ENCODE measurements around the gene UAP1.

The UAP1 gene

GRCh38 chr1:162561616-162562469, at the start of gene UAP1:
TSS of gene UAP1 (plus strand) at chr1:162561722. CDS start at chr1:162566069, 4,347 bp downstream.
- Histone ChIP-seq H3K36me3 (ENCODE audit: control insufficient read depth in 2 of 2, insufficient read depth in 2 of 2, low read length in 2 of 2) (peaks cover 8 to 9% of the 10 kb centered on the region in 2 donors), H3K4me3 (ENCODE audit: low read length in 2 of 2) (peak within 1 kb of the TSS; percentile 90 to 92), H3K27ac (ENCODE audit: low read depth in 2 of 2, low read length in 2 of 2) (peak within 1 kb of the TSS; percentile 98 to 99), H3K9me3 (ENCODE audit: control insufficient read depth in 2 of 2, low read length in 2 of 2) (no peaks in the 10 kb centered on the region), H3K27me3 (ENCODE audit: control insufficient read depth in 2 of 2, insufficient read depth in 2 of 2, low read length in 2 of 2) (no peaks in the 10 kb centered on the region), H3K4me1 (ENCODE audit: control insufficient read depth in 2 of 2, insufficient read depth in 2 of 2, low read length in 2 of 2) (peaks cover 10 to 32% of the 10 kb centered on the region in 2 donors), H3K9ac (ENCODE audit: low read depth in 1 of 2, low read length in 2 of 2) (peak within 1 kb of the TSS; percentile 91 to 100)

- no peaks in the 10 kb centered on the region for H3K27me3 ChIP-seq (ENCODE audit: control insufficient read depth in 2 of 2, insufficient read depth in 2 of 2, low read length in 2 of 2)
- no peak overlapping the region for H3K27ac ChIP-seq (ENCODE audit: low read depth in 2 of 2, low read length in 2 of 2)
- H3K9ac ChIP-seq (ENCODE audit: low read depth in 1 of 2, low read length in 2 of 2), result no peak overlapping the region
- H3K4me1 ChIP-seq (ENCODE audit: control insufficient read depth in 2 of 2, insufficient read depth in 2 of 2, low read length in 2 of 2), result peaks cover 0 to 3% of the 10 kb centered on the region in 2 donors
- peaks cover 30 to 32% of the 10 kb centered on the region in 2 donors for H3K36me3 ChIP-seq (ENCODE audit: control insufficient read depth in 2 of 2, insufficient read depth in 2 of 2, low read length in 2 of 2)
- no peaks in the 10 kb centered on the region for H3K9me3 ChIP-seq (ENCODE audit: control insufficient read depth in 2 of 2, low read length in 2 of 2)
- no peak overlapping the region for H3K4me3 ChIP-seq (ENCODE audit: low read length in 2 of 2)
Measured at GRCh38 chr1:162527314-162527713, 34.2 kb upstream of the UAP1 start.

- Histone ChIP-seq H3K9ac (ENCODE audit: low read depth in 1 of 2, low read length in 2 of 2) (no peak overlapping the region), H3K36me3 (ENCODE audit: control insufficient read depth in 2 of 2, insufficient read depth in 2 of 2, low read length in 2 of 2) (peaks cover 7 to 8% of the 10 kb centered on the region in 2 donors), H3K9me3 (ENCODE audit: control insufficient read depth in 2 of 2, low read length in 2 of 2) (no peaks in the 10 kb centered on the region), H3K4me3 (ENCODE audit: low read length in 2 of 2) (no peak overlapping the region), H3K4me1 (ENCODE audit: control insufficient read depth in 2 of 2, insufficient read depth in 2 of 2, low read length in 2 of 2) (peaks cover 0 to 3% of the 10 kb centered on the region in 2 donors), H3K27ac (ENCODE audit: low read depth in 2 of 2, low read length in 2 of 2) (no peak overlapping the region), H3K27me3 (ENCODE audit: control insufficient read depth in 2 of 2, insufficient read depth in 2 of 2, low read length in 2 of 2) (no peaks in the 10 kb centered on the region)
Measured at GRCh38 chr1:162530307-162530987, 31.1 kb upstream of the UAP1 start.

GRCh38 chr1:162530988-162531319, 30.6 kb upstream of the UAP1 start:
- Histone ChIP-seq H3K9me3 (ENCODE audit: control insufficient read depth in 2 of 2, low read length in 2 of 2) (no peaks in the 10 kb centered on the region), H3K27ac (ENCODE audit: low read depth in 2 of 2, low read length in 2 of 2) (no peak overlapping the region), H3K4me1 (ENCODE audit: control insufficient read depth in 2 of 2, insufficient read depth in 2 of 2, low read length in 2 of 2) (peaks cover 0 to 3% of the 10 kb centered on the region in 2 donors), H3K4me3 (ENCODE audit: low read length in 2 of 2) (no peak overlapping the region), H3K27me3 (ENCODE audit: control insufficient read depth in 2 of 2, insufficient read depth in 2 of 2, low read length in 2 of 2) (no peaks in the 10 kb centered on the region), H3K9ac (ENCODE audit: low read depth in 1 of 2, low read length in 2 of 2) (no peak overlapping the region), H3K36me3 (ENCODE audit: control insufficient read depth in 2 of 2, insufficient read depth in 2 of 2, low read length in 2 of 2) (peaks cover 2 to 6% of the 10 kb centered on the region in 2 donors)

- H3K27me3 ChIP-seq (ENCODE audit: control insufficient read depth in 2 of 2, insufficient read depth in 2 of 2, low read length in 2 of 2), result no peaks in the 10 kb centered on the region
- no peak overlapping the region for H3K4me3 ChIP-seq (ENCODE audit: low read length in 2 of 2)
- peaks cover 0 to 1% of the 10 kb centered on the region in 2 donors for H3K4me1 ChIP-seq (ENCODE audit: control insufficient read depth in 2 of 2, insufficient read depth in 2 of 2, low read length in 2 of 2)
- H3K9me3 ChIP-seq (ENCODE audit: control insufficient read depth in 2 of 2, low read length in 2 of 2), result no peaks in the 10 kb centered on the region
- H3K36me3 ChIP-seq (ENCODE audit: control insufficient read depth in 2 of 2, insufficient read depth in 2 of 2, low read length in 2 of 2), result no peaks in the 10 kb centered on the region
- no peak overlapping the region for H3K9ac ChIP-seq (ENCODE audit: low read depth in 1 of 2, low read length in 2 of 2)
- H3K27ac ChIP-seq (ENCODE audit: low read depth in 2 of 2, low read length in 2 of 2), result no peak overlapping the region
Measured at GRCh38 chr1:162535501-162535900, 26.0 kb upstream of the UAP1 start.

GRCh38 chr1:162536511-162536910, 25.0 kb upstream of the UAP1 start:
- H3K27me3 ChIP-seq (ENCODE audit: control insufficient read depth in 2 of 2, insufficient read depth in 2 of 2, low read length in 2 of 2), result no peaks in the 10 kb centered on the region
- no peaks in the 10 kb centered on the region for H3K4me1 ChIP-seq (ENCODE audit: control insufficient read depth in 2 of 2, insufficient read depth in 2 of 2, low read length in 2 of 2)
- H3K9ac ChIP-seq (ENCODE audit: low read depth in 1 of 2, low read length in 2 of 2), result no peak overlapping the region
- no peaks in the 10 kb centered on the region for H3K36me3 ChIP-seq (ENCODE audit: control insufficient read depth in 2 of 2, insufficient read depth in 2 of 2, low read length in 2 of 2)
- H3K4me3 ChIP-seq (ENCODE audit: low read length in 2 of 2), result no peak overlapping the region
- no peak overlapping the region for H3K27ac ChIP-seq (ENCODE audit: low read depth in 2 of 2, low read length in 2 of 2)
- no peaks in the 10 kb centered on the region for H3K9me3 ChIP-seq (ENCODE audit: control insufficient read depth in 2 of 2, low read length in 2 of 2)

- no peaks in the 10 kb centered on the region for H3K4me1 ChIP-seq (ENCODE audit: control insufficient read depth in 2 of 2, insufficient read depth in 2 of 2, low read length in 2 of 2)
- H3K4me3 ChIP-seq (ENCODE audit: low read length in 2 of 2), result no peak overlapping the region
- H3K27ac ChIP-seq (ENCODE audit: low read depth in 2 of 2, low read length in 2 of 2), result no peak overlapping the region
- no peaks in the 10 kb centered on the region for H3K27me3 ChIP-seq (ENCODE audit: control insufficient read depth in 2 of 2, insufficient read depth in 2 of 2, low read length in 2 of 2)
- H3K36me3 ChIP-seq (ENCODE audit: control insufficient read depth in 2 of 2, insufficient read depth in 2 of 2, low read length in 2 of 2), result no peaks in the 10 kb centered on the region
- H3K9me3 ChIP-seq (ENCODE audit: control insufficient read depth in 2 of 2, low read length in 2 of 2), result no peaks in the 10 kb centered on the region
- H3K9ac ChIP-seq (ENCODE audit: low read depth in 1 of 2, low read length in 2 of 2), result no peak overlapping the region
Measured at GRCh38 chr1:162537216-162537615, 24.3 kb upstream of the UAP1 start.

- Histone ChIP-seq H3K9me3 (ENCODE audit: control insufficient read depth in 2 of 2, low read length in 2 of 2) (peaks cover 0 to 3% of the 10 kb centered on the region in 2 donors), H3K4me1 (ENCODE audit: control insufficient read depth in 2 of 2, insufficient read depth in 2 of 2, low read length in 2 of 2) (no peaks in the 10 kb centered on the region), H3K36me3 (ENCODE audit: control insufficient read depth in 2 of 2, insufficient read depth in 2 of 2, low read length in 2 of 2) (no peaks in the 10 kb centered on the region), H3K9ac (ENCODE audit: low read depth in 1 of 2, low read length in 2 of 2) (no peak overlapping the region), H3K4me3 (ENCODE audit: low read length in 2 of 2) (no peak overlapping the region), H3K27me3 (ENCODE audit: control insufficient read depth in 2 of 2, insufficient read depth in 2 of 2, low read length in 2 of 2) (no peaks in the 10 kb centered on the region), H3K27ac (ENCODE audit: low read depth in 2 of 2, low read length in 2 of 2) (no peak overlapping the region)
Measured at GRCh38 chr1:162538815-162539431, 22.6 kb upstream of the UAP1 start.

GRCh38 chr1:162541619-162542141, 19.8 kb upstream of the UAP1 start:
- H3K27me3 ChIP-seq (ENCODE audit: control insufficient read depth in 2 of 2, insufficient read depth in 2 of 2, low read length in 2 of 2), result no peaks in the 10 kb centered on the region
- H3K36me3 ChIP-seq (ENCODE audit: control insufficient read depth in 2 of 2, insufficient read depth in 2 of 2, low read length in 2 of 2), result no peaks in the 10 kb centered on the region
- H3K27ac ChIP-seq (ENCODE audit: low read depth in 2 of 2, low read length in 2 of 2), result no peak overlapping the region
- H3K4me1 ChIP-seq (ENCODE audit: control insufficient read depth in 2 of 2, insufficient read depth in 2 of 2, low read length in 2 of 2), result no peaks in the 10 kb centered on the region
- no peak overlapping the region for H3K9ac ChIP-seq (ENCODE audit: low read depth in 1 of 2, low read length in 2 of 2)
- peaks cover 0 to 3% of the 10 kb centered on the region in 2 donors for H3K9me3 ChIP-seq (ENCODE audit: control insufficient read depth in 2 of 2, low read length in 2 of 2)
- H3K4me3 ChIP-seq (ENCODE audit: low read length in 2 of 2), result no peak overlapping the region

GRCh38 chr1:162543228-162543627, 18.3 kb upstream of the UAP1 start:
- Histone ChIP-seq H3K27me3 (ENCODE audit: control insufficient read depth in 2 of 2, insufficient read depth in 2 of 2, low read length in 2 of 2) (no peaks in the 10 kb centered on the region), H3K4me3 (ENCODE audit: low read length in 2 of 2) (no peak overlapping the region), H3K9ac (ENCODE audit: low read depth in 1 of 2, low read length in 2 of 2) (no peak overlapping the region), H3K27ac (ENCODE audit: low read depth in 2 of 2, low read length in 2 of 2) (no peak overlapping the region), H3K9me3 (ENCODE audit: control insufficient read depth in 2 of 2, low read length in 2 of 2) (peaks cover 0 to 3% of the 10 kb centered on the region in 2 donors), H3K36me3 (ENCODE audit: control insufficient read depth in 2 of 2, insufficient read depth in 2 of 2, low read length in 2 of 2) (no peaks in the 10 kb centered on the region), H3K4me1 (ENCODE audit: control insufficient read depth in 2 of 2, insufficient read depth in 2 of 2, low read length in 2 of 2) (peaks cover 0 to 2% of the 10 kb centered on the region in 2 donors)
